GM08714 (cell line): Measurements from ENCODE around the gene SLC9A3.

ENCODE experiments used
- H3K4me3 ChIP-seq: fragments of 200-500 bp; sonication (Bioruptor generic); 2 replicates; pipeline ENCODE4 v1.5.1; 2014; ENCODE audit warnings: mild to moderate bottlenecking, low read length, inconsistent platforms
- ZNF274 ChIP-seq: IDR thresholded peaks from 2 replicates; pipeline ENCODE4 v1.6.1; 2012; ENCODE audit warnings: mild to moderate bottlenecking, low read depth, low read length

Gene SLC9A3

GRCh38 chr5:524234-524972, at the start of gene SLC9A3:
Gene SLC9A3 (minus strand): TSS chr5:524449.
- no peak for TF ChIP-seq ZNF274
- no peak within 1 kb of the TSS for H3K4me3 ChIP-seq

- no peak for TF ChIP-seq ZNF274
- H3K4me3 ChIP-seq = no peak overlapping the region
Observed at GRCh38 chr5:573976-574375, 49.7 kb upstream of the SLC9A3 start.

GRCh38 chr5:573206-573605, 49.0 kb upstream of the SLC9A3 start:
- TF ChIP-seq ZNF274 = no peak

GRCh38 chr5:572398-573019, 48.3 kb upstream of the SLC9A3 start:
- no peak overlapping the region for H3K4me3 ChIP-seq
- TF ChIP-seq ZNF274 = no peak

More at GRCh38 chr5:573206-573605, 49.0 kb upstream of the SLC9A3 start:
- no peak overlapping the region for H3K4me3 ChIP-seq

- no peak for TF ChIP-seq ZNF274
- H3K4me3 ChIP-seq = no peak overlapping the region
Observed at GRCh38 chr5:571791-572190, 47.5 kb upstream of the SLC9A3 start.

- no peak overlapping the region for H3K4me3 ChIP-seq
- TF ChIP-seq ZNF274 = no peak
Observed at GRCh38 chr5:570886-571285, 46.6 kb upstream of the SLC9A3 start.

GRCh38 chr5:570446-570845, 46.2 kb upstream of the SLC9A3 start:
- TF ChIP-seq ZNF274 = no peak
- no peak overlapping the region for H3K4me3 ChIP-seq

GRCh38 chr5:569868-570361, 45.7 kb upstream of the SLC9A3 start:
- no peak for TF ChIP-seq ZNF274
- no peak overlapping the region for H3K4me3 ChIP-seq

- no peak overlapping the region for H3K4me3 ChIP-seq
- no peak for TF ChIP-seq ZNF274
Observed at GRCh38 chr5:569358-569867, 45.2 kb upstream of the SLC9A3 start.

- H3K4me3 ChIP-seq = no peak overlapping the region
- no peak for TF ChIP-seq ZNF274
Observed at GRCh38 chr5:568809-569208, 44.6 kb upstream of the SLC9A3 start.

GRCh38 chr5:568061-568781, 44.0 kb upstream of the SLC9A3 start:
- no peak for TF ChIP-seq ZNF274
- H3K4me3 ChIP-seq = no peak overlapping the region

GRCh38 chr5:567664-568060, 43.4 kb upstream of the SLC9A3 start:
- no peak overlapping the region for H3K4me3 ChIP-seq
- no peak for TF ChIP-seq ZNF274

GRCh38 chr5:566636-567309, 42.5 kb upstream of the SLC9A3 start:
- H3K4me3 ChIP-seq = no peak overlapping the region
- TF ChIP-seq ZNF274 = no peak
